Activated naive CD4-positive, alpha-beta T cell treated with anti-CD3 and anti-CD28 coated beads, Interleukin-2, amount 50 U/mL, for 24 hours (primary cell): ENCODE measurements around the gene TRAPPC3.

Experiments used
- H3K27ac Mint-ChIP-seq: one replicate; pipeline ENCODE4 v1.8.0; 2021; ENCODE audit warnings: mild to moderate bottlenecking, mixed read lengths
- H3K27me3 Mint-ChIP-seq: one replicate; pipeline ENCODE4 v1.8.0; 2021; ENCODE audit warnings: mixed read lengths
- H3K36me3 Mint-ChIP-seq: one replicate; pipeline ENCODE4 v1.8.0; 2021; ENCODE audit warnings: mixed read lengths
- H3K4me1 Mint-ChIP-seq: one replicate; pipeline ENCODE4 v1.8.0; 2021; ENCODE audit warnings: mixed read lengths
- H3K4me3 Mint-ChIP-seq: one replicate; pipeline ENCODE4 v1.8.0; 2021; ENCODE audit warnings: mild to moderate bottlenecking, mixed read lengths
- H3K9me3 Mint-ChIP-seq: one replicate; pipeline ENCODE4 v1.8.0; 2021; ENCODE audit warnings: mixed read lengths

Gene TRAPPC3

DNA sequence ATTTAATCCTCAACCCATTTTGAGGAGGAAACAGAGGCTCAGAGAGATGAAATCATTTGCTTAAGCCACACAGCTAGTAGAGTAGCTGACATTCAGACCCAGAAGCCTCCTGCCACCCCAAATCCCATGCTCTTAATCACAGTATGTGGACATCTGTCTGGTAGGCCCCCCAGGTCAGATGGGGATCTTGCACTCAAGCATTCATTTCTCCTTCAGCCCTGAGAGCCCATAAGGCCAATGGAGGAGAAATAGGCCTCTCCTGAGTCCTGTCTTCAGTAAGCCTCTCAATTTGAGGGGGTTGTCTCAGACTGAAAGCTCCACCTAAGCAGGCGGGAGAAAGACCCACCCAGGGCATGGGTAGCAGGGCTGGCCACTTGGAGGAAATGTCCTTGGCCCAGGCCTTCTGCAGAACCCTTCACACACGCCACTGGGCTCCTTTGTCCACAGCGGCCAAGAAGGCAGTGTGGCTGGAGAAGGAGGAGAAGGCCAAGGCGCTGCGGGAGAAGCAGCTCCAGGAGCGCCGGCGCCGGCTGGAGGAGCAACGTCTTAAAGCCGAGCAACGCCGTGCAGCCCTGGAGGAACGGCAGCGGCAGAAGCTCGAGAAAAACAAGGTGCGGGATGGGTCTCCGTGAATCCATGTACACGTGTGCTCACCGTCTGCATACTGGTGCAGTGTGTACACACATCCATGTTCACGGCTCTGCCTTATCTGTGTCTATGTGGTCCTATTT lies 22.9 kb upstream of the TRAPPC3 start:
- no peaks in the 10 kb centered on the region for H3K9me3 Mint-ChIP-seq
- H3K36me3 Mint-ChIP-seq, result no peaks in the 10 kb centered on the region
- no peak overlapping the region for H3K27ac Mint-ChIP-seq
- H3K4me3 Mint-ChIP-seq, result no peak overlapping the region
- H3K27me3 Mint-ChIP-seq, result no peaks in the 10 kb centered on the region
- H3K4me1 Mint-ChIP-seq, result peaks cover 30% of the 10 kb centered on the region

DNA sequence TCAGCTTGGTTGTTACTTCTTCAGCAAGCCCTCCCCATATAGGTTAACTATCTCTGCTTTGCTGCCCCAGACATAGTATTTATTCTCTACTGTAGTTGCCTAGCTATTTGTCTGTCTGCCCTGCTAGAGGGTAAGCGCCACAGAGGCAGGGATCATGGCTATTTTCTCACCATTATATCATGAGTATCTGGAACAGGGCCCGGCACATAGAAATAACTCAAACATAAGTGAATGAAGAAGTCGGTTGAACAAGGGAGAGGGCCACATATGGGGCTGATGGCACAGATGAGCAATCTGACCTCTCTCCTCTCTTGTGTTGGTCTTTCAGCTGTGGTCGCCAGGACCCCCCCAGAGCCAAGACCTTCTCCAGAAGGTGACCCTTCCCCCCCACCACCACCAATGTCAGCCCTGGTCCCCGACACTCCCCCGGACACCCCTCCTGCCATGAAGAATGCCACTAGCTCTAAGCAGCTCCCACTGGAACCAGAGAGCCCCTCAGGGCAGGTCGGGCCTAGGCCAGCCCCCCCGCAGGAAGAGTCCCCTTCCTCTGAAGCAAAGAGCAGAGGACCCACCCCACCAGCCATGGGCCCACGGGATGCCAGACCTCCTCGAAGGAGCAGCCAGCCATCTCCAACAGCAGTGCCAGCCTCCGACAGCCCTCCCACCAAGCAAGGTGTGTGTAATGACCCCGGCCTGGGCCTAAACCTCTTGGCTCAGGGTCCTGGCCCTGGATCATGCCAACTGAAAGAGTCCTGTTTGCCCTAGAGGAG lies 21.5 kb upstream of the TRAPPC3 start:
- peaks cover 4% of the 10 kb centered on the region for H3K36me3 Mint-ChIP-seq

DNA sequence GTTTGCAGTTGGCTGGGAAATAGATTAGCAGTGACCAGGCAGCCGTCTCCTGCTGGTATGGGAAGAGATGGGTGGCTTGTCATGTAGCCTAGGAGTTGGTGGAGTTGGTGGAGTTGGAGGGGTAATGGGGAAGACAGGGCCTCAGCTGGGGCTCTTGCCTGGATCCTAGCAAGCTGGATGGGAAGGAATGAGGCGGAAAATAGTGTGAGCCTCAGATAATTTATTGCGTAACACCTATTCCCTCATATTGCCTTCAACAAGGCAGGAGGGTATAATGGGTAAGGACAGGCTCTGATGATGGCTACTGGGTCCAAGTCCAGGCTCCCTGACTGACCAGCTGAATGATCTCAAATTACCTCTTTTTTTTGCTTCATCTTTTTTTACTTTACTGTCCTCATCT lies 19.2 kb upstream of the TRAPPC3 start:
- H3K4me3 Mint-ChIP-seq, result no peak overlapping the region
- H3K9me3 Mint-ChIP-seq, result no peaks in the 10 kb centered on the region
- H3K4me1 Mint-ChIP-seq, result peaks cover 49% of the 10 kb centered on the region
- peak overlapping the region; percentile 80 for H3K27ac Mint-ChIP-seq
- H3K36me3 Mint-ChIP-seq, result peaks cover 8% of the 10 kb centered on the region
- no peaks in the 10 kb centered on the region for H3K27me3 Mint-ChIP-seq

More for the DNA sequence above, 21.5 kb upstream of the TRAPPC3 start:
- no peaks in the 10 kb centered on the region for H3K9me3 Mint-ChIP-seq
- H3K27me3 Mint-ChIP-seq, result no peaks in the 10 kb centered on the region
- peaks cover 44% of the 10 kb centered on the region for H3K4me1 Mint-ChIP-seq
- peak overlapping the region; percentile 74 for H3K27ac Mint-ChIP-seq
- H3K4me3 Mint-ChIP-seq, result no peak overlapping the region

DNA sequence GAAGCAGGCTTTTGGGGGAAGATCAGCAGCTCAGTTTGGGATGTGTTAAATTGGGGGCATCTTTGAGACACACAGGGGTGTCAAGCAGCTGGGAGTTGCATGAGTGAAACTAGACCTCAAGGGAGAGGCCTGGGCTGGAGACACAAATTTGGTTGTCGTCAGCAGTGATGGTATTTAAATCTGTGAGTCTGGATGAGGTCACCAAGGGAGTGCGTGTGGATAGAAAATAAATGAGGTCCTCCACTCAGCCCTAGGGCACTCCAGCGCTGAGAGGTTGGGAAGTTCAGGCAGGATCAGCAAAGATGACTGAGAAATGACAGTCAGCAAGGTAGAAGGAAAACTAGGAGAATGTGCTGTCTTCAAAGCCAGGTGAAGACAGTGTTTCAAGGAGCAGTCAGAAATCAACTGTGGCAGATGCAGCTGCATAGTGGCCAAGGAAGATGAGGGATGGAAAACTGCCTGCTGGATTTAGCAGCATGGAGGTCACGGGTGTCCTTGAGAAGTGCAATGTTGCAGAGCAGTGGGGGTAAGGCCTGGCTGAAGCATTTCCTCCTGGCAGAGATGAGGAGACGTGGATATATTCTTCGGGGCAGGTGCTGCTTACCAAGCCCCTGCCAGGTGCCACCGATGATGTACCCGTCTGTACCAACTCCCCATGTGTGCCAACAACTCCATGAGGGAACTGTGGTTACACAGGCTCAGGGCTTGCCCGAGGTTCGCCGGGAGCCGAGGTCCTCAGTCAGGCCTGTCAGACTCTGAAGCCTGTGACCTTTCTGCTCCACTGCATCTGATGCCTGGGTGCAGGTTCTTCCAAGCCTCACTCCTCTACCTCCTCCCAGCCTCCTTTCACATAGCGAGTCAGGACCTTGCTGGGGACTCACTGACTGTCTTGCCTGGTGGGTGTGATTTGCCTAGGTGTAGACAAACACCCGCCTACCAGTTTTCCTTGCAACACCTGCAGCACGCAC lies 17.9 kb upstream of the TRAPPC3 start:
- H3K27me3 Mint-ChIP-seq, result no peaks in the 10 kb centered on the region
- H3K9me3 Mint-ChIP-seq, result no peaks in the 10 kb centered on the region
- no peak overlapping the region for H3K4me3 Mint-ChIP-seq
- H3K27ac Mint-ChIP-seq, result peak overlapping the region; percentile 95
- peaks cover 8% of the 10 kb centered on the region for H3K36me3 Mint-ChIP-seq
- H3K4me1 Mint-ChIP-seq, result peaks cover 61% of the 10 kb centered on the region

DNA sequence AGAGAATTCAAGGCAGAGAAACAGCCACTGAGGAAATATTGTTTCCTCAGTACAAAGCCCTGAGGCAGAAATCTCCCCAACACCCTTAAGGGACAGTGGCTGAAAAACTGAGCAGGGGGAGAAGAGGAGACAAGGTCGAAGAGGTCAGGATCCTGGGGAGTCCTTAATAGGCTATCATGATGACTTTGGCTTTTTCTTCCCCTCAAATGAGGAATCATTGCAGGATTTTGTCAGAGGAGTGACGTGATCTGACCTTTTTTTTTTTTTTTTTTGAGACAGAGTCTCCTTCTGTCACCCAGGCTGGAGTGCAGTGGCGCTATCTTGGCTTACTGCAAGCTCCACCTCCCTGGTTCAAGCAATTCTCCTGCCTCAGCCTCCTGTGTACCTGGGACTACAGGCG lies 16.9 kb upstream of the TRAPPC3 start:
- Mint-ChIP-seq H3K4me3 (no peak overlapping the region), H3K36me3 (peaks cover 8% of the 10 kb centered on the region), H3K27me3 (no peaks in the 10 kb centered on the region), H3K9me3 (no peaks in the 10 kb centered on the region), H3K27ac (peak overlapping the region; percentile 95), H3K4me1 (peaks cover 72% of the 10 kb centered on the region)

DNA sequence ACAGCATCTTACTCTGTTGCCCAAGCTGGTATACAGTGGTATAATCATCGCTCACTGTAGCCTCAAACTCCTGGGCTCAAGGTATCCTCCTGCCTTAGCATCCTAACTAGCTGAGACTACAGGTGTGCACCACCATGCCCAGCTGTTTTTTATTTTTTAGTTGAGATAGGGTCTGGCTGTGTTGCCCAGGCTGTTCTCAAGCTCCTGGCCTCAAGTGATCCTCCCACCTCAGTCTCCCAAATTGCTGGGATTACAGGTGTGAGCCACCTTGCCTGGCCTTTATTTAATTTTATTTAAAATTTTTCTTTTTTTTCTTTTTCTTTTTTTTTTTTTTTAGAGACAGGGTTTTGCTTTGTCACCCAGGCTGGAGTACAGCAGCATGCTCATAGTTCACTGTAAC lies 15.9 kb upstream of the TRAPPC3 start:
- peak overlapping the region; percentile 84 for H3K27ac Mint-ChIP-seq
- no peaks in the 10 kb centered on the region for H3K9me3 Mint-ChIP-seq
- H3K27me3 Mint-ChIP-seq, result no peaks in the 10 kb centered on the region
- H3K4me1 Mint-ChIP-seq, result peaks cover 73% of the 10 kb centered on the region
- no peak overlapping the region for H3K4me3 Mint-ChIP-seq
- H3K36me3 Mint-ChIP-seq, result peaks cover 8% of the 10 kb centered on the region

DNA sequence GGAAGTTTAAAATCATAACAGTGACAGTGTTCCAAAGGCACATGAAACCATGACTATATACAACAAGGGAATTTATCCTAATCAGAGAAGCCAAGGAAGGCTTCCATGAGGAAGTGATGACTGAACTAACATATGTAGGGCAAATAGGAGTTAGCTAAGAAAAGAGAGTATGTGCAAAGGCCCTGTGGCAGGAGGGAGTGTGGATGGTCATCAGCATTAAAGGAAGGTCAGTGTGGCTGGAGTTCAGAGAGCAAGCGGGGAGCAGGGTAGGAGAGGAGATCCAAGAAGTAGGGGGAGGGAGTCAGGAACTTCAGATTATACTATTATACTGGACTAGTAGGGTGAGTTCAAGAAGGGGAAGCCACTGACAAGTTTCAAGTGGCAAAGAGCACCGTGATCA lies 15.1 kb upstream of the TRAPPC3 start:
- Mint-ChIP-seq H3K27ac (peak overlapping the region; percentile 84), H3K4me3 (no peak overlapping the region), H3K27me3 (no peaks in the 10 kb centered on the region), H3K36me3 (peaks cover 10% of the 10 kb centered on the region), H3K9me3 (no peaks in the 10 kb centered on the region), H3K4me1 (peaks cover 77% of the 10 kb centered on the region)

DNA sequence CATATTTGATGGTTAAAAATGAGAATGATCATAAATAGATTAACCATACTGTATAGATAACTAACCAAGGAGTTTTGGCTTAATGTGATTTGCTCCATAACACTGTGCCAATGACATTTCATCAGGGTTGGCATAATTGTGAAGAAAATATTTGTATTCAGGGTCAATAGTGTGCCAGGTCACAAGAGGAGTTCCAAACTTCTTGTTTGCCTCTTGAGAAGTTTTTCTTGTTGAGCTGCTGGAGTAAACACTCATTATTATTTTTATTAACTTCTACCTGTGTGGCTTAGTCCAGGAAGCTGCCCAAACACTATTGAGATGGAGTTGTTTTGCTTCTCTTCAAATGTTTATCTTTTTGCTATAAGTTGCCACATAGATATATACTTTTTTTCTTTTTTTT lies 14.1 kb upstream of the TRAPPC3 start:
- Mint-ChIP-seq H3K4me3 (peak overlapping the region; percentile 88), H3K36me3 (peaks cover 12% of the 10 kb centered on the region), H3K27ac (peak overlapping the region; percentile 98), H3K4me1 (peaks cover 79% of the 10 kb centered on the region), H3K27me3 (no peaks in the 10 kb centered on the region), H3K9me3 (no peaks in the 10 kb centered on the region)

DNA sequence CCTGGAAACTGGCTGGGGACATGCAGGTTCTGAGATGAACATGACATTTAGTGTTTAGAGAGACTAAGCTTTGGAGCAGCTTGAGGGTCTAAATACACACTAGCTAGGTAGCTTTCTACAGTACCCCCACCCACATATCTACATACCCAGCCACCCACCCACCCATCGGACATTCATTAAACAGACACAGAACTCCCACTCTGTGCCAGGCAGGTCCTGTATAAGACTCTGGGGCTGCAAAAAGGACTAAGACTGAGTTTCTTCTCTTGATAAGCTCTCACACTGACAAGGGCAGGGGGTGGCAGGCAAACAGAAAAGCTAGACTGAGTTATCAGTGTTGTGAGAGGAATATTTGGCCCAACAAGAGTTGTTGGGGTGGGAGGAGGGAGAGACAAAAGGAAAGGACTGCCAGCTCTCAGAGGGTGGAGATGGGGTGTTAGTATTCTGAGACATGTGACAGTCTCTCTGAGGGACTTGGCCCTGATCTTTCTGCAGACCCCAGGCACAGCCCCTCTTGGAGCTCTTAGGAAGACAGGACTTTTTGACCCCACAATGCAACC lies 13.5 kb upstream of the TRAPPC3 start:
- peaks cover 12% of the 10 kb centered on the region for H3K36me3 Mint-ChIP-seq

DNA sequence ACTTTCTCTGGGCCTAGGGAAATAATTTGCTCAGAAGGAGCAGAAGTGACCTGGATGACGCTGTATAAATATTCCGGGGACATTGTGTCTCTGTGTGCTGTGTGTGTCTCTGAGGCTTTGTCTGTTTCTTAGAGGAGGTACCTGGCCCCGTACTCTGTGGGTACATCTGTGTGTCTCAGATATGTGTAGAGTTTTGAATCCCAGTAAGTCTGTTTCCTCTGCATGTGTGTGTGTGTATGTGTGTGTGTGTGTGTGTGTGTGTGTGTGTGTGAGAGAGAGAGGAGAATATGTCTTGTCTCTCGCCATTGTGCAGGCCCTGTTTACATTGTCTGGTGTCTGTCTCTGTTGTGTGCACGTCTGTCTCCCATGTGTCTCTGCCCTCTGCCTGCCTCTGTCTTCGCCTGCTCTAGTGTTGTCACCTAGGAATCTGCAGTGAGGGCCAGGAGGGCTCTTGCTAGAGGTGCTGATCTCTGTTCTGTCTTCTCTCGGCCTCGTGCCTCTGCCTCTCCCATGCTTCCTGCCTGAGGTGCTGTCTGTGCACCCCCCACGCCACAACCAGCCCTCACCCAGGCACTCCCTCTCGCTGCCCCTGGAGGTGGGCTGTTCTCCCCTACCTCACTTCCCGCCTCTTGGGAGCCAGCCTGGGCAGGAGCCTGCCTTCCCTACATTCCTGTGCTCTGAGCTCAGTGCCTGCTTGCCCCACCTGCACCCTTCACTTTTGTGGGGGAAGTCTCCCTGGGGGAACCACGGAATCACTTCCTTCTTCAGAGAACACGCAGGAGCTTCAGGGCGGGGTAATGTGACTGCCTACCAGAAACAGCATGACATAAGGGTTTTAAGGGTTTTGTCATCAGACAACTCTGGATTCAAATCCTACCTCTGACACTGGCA lies 12.6 kb upstream of the TRAPPC3 start:
- Mint-ChIP-seq H3K27me3 (no peaks in the 10 kb centered on the region), H3K36me3 (peaks cover 11% of the 10 kb centered on the region)

More for the DNA sequence above, 13.5 kb upstream of the TRAPPC3 start:
- Mint-ChIP-seq H3K27me3 (no peaks in the 10 kb centered on the region), H3K9me3 (no peaks in the 10 kb centered on the region), H3K27ac (peak overlapping the region; percentile 98), H3K4me3 (peak overlapping the region; percentile 88), H3K4me1 (peaks cover 79% of the 10 kb centered on the region)

DNA sequence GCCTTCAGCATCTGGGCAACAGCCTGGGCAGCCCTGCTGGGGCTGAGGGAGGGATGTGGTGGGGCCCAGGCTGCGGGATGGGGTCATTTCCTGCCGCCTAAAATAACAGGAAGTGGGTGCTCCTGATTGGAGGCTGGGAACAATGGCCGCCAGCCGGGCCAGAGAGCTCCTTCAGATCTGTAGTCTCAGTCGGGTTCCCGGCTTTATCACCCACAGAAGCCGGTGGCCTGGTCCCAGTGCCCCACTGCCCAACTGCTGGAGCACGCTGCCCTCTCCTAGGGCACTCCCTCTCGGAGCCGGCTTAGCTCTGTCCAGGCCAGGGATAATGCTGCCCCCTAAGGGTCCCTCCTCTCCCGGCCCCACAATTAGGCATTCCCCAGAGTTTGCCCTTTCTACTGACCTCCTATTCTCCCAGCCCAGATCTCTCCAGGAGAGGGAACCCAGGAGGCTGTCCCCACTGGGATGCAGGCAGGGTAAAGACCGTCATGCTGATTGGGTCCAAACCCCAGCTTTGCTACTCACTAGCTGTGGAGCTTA lies 11.7 kb upstream of the TRAPPC3 start:
- peaks cover 8% of the 10 kb centered on the region for H3K36me3 Mint-ChIP-seq
- H3K4me1 Mint-ChIP-seq, result peaks cover 71% of the 10 kb centered on the region

More for the DNA sequence above, 12.6 kb upstream of the TRAPPC3 start:
- Mint-ChIP-seq H3K9me3 (no peaks in the 10 kb centered on the region), H3K4me3 (peak overlapping the region; percentile 88), H3K4me1 (peaks cover 79% of the 10 kb centered on the region), H3K27ac (peak overlapping the region; percentile 98)

DNA sequence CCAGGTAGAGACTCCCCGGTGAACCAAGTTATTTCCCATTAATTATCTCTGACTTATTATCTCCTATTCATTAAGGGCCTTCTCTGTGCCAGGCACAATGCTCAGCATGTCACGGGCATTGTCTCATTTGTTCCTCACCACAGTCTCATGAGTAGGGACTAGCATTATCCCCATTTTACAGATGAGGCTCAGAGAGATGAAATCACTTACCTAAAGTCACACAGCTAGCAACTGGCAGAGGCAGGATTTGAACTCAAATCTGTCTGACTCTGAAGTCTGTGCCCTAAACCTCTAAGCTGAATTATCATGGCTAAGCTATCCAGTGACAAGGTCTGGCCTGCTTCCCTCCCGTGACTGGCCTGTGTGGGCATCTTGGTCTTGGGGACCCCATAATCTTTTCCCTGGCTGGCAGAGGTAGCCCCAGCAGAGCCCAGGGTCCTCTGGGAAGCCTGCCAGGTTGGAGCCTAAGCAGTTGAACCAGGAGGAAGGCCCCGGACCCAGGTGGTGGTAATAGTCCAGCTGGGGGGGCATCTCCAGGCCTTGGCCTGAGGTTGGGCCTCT lies 11.2 kb upstream of the TRAPPC3 start:
- H3K9me3 Mint-ChIP-seq, result no peaks in the 10 kb centered on the region
- H3K4me1 Mint-ChIP-seq, result peaks cover 67% of the 10 kb centered on the region
- H3K27ac Mint-ChIP-seq, result peak overlapping the region; percentile 98
- no peaks in the 10 kb centered on the region for H3K27me3 Mint-ChIP-seq
- peak overlapping the region; percentile 88 for H3K4me3 Mint-ChIP-seq
- H3K36me3 Mint-ChIP-seq, result peaks cover 8% of the 10 kb centered on the region

More for the DNA sequence above, 11.7 kb upstream of the TRAPPC3 start:
- Mint-ChIP-seq H3K4me3 (peak overlapping the region; percentile 88), H3K27ac (peak overlapping the region; percentile 98), H3K9me3 (no peaks in the 10 kb centered on the region), H3K27me3 (no peaks in the 10 kb centered on the region)

DNA sequence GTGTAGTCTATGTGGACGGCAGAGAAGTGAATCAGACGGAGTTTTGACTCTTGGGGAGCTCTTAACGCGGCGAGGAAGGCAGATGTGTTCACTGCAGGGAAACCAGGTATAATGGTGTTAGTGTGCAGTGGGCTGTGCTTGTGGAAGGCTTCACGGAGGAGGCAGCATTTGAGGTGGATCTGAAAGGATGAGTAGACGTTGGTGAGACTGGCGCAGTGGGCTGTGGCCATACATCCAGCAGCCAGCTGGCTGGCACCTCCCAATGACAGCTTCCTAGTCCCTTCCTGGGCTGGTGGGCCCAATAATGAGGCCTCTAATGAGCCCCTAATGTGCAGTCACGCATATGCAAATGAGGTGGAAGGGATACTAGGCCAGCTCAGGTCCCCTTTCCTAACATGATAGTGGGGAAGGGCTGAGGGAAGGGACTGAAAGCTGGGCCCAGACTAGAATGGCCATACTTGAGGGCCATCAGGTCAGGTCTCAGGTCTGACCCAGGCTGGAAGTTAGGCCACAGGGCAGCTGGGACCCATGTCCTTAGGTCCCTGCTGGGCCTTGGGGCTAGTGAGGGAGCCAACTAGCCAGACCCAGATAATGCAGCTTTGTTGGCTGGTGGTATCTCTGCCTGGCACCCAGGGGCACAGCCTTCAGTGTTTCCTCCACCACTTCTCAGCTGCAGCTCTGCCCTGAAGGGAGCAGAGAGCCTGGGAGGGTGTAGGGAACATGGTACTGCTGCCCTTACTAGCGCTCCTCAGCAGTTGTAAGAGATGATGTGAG lies 10.5 kb upstream of the TRAPPC3 start:
- peaks cover 67% of the 10 kb centered on the region for H3K4me1 Mint-ChIP-seq
- peaks cover 8% of the 10 kb centered on the region for H3K36me3 Mint-ChIP-seq
- H3K27ac Mint-ChIP-seq, result peak overlapping the region; percentile 98
- no peaks in the 10 kb centered on the region for H3K27me3 Mint-ChIP-seq
- no peaks in the 10 kb centered on the region for H3K9me3 Mint-ChIP-seq
- H3K4me3 Mint-ChIP-seq, result peak overlapping the region; percentile 88
